Measurements from ENCODE around the gene RFNG.

- TF ChIP-seq, protein P1, sequence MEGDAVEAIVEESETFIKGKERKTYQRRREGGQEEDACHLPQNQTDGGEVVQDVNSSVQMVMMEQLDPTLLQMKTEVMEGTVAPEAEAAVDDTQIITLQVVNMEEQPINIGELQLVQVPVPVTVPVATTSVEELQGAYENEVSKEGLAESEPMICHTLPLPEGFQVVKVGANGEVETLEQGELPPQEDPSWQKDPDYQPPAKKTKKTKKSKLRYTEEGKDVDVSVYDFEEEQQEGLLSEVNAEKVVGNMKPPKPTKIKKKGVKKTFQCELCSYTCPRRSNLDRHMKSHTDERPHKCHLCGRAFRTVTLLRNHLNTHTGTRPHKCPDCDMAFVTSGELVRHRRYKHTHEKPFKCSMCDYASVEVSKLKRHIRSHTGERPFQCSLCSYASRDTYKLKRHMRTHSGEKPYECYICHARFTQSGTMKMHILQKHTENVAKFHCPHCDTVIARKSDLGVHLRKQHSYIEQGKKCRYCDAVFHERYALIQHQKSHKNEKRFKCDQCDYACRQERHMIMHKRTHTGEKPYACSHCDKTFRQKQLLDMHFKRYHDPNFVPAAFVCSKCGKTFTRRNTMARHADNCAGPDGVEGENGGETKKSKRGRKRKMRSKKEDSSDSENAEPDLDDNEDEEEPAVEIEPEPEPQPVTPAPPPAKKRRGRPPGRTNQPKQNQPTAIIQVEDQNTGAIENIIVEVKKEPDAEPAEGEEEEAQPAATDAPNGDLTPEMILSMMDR (conservative IDR thresholded peaks at IDR 0.05): no peak
- no peak for TF ChIP-seq EZH2 (IDR thresholded peaks at IDR 0.05; ENCODE audit: low read depth)
Observed at GRCh38 chr17:82042649-82043048, 9.0 kb downstream of the RFNG start.

Data from PC-9 (cell line).